ENCODE results near the gene HSPH1.

The HSPH1 gene
- total RNA-seq: 111 to 538 (median 379) reads per million in 9 experiments

GRCh38 chr13:31161557-31162150, at the start of gene HSPH1:
TSS of gene HSPH1 (minus strand) at chr13:31161904. CDS start at chr13:31161582, 322 bp downstream.
- H3K4me3 Mint-ChIP-seq: peak within 1 kb of the TSS; percentile 99
- ATAC-seq (replicated peaks) (peak; percentile 73), DNase-seq (peak in 2 of 3 experiments; percentile 98)
- H3K9me3 Mint-ChIP-seq: no peaks in the 10 kb centered on the region
- H3K27me3 Mint-ChIP-seq: no peaks in the 10 kb centered on the region
- peaks cover 37 to 43% of the 10 kb centered on the region in 2 donors for H3K4me1 Mint-ChIP-seq (ENCODE audit: low read depth in 2 of 2)
- H3K36me3 Mint-ChIP-seq (ENCODE audit: insufficient read depth): peaks cover 55% of the 10 kb centered on the region
- peak within 1 kb of the TSS; percentile 99 to 100 for H3K27ac Mint-ChIP-seq

GRCh38 chr13:31209841-31210210, 48.1 kb upstream of the HSPH1 start:
- peak overlapping the region; percentile 28 to 84 for H3K27ac Mint-ChIP-seq
- peaks cover 6 to 23% of the 10 kb centered on the region in 2 donors for H3K4me1 Mint-ChIP-seq (ENCODE audit: low read depth in 2 of 2)

GRCh38 chr13:31209172-31209840, 47.6 kb upstream of the HSPH1 start:
- Mint-ChIP-seq H3K4me3 (peak overlapping the region in 1 of 2 donors; percentile 66), H3K27me3 (no peaks in the 10 kb centered on the region), H3K27ac (peak overlapping the region in 1 of 2 donors; percentile 84), H3K9me3 (no peaks in the 10 kb centered on the region), H3K4me1 (ENCODE audit: low read depth in 2 of 2) (peaks cover 11 to 27% of the 10 kb centered on the region in 2 donors), H3K36me3 (ENCODE audit: insufficient read depth) (peaks cover 6% of the 10 kb centered on the region)
- peak in 2 of 3 experiments; percentile 7 to 8 for DNase-seq
- peak; percentile 86 for ATAC-seq (replicated peaks)

More at GRCh38 chr13:31209841-31210210, 48.1 kb upstream of the HSPH1 start:
- peaks cover 6% of the 10 kb centered on the region for H3K36me3 Mint-ChIP-seq (ENCODE audit: insufficient read depth)
- no peaks in the 10 kb centered on the region for H3K9me3 Mint-ChIP-seq
- H3K4me3 Mint-ChIP-seq: peak overlapping the region in 1 of 2 donors; percentile 66
- DNase-seq: no peak
- no peak for ATAC-seq (replicated peaks)
- no peaks in the 10 kb centered on the region for H3K27me3 Mint-ChIP-seq

- Mint-ChIP-seq H3K27me3 (no peaks in the 10 kb centered on the region), H3K36me3 (ENCODE audit: insufficient read depth) (peaks cover 6% of the 10 kb centered on the region), H3K9me3 (no peaks in the 10 kb centered on the region), H3K4me1 (ENCODE audit: low read depth in 2 of 2) (peaks cover 14 to 30% of the 10 kb centered on the region in 2 donors), H3K4me3 (peak overlapping the region in 1 of 2 donors; percentile 66), H3K27ac (peak overlapping the region in 1 of 2 donors; percentile 84)
- ATAC-seq (replicated peaks) (no peak), DNase-seq (no peak)
Measured at GRCh38 chr13:31208559-31209122, 46.9 kb upstream of the HSPH1 start.

- H3K27ac Mint-ChIP-seq: no peak overlapping the region
- peaks cover 14 to 30% of the 10 kb centered on the region in 2 donors for H3K4me1 Mint-ChIP-seq (ENCODE audit: low read depth in 2 of 2)
- H3K9me3 Mint-ChIP-seq: no peaks in the 10 kb centered on the region
- H3K36me3 Mint-ChIP-seq (ENCODE audit: insufficient read depth): peaks cover 6% of the 10 kb centered on the region
- H3K4me3 Mint-ChIP-seq: no peak overlapping the region
- H3K27me3 Mint-ChIP-seq: no peaks in the 10 kb centered on the region
- DNase-seq (no peak), ATAC-seq (replicated peaks) (no peak)
Measured at GRCh38 chr13:31207661-31208552, 46.2 kb upstream of the HSPH1 start.

GRCh38 chr13:31204592-31204991, 42.9 kb upstream of the HSPH1 start:
- peak overlapping the region in 1 of 2 donors; percentile 38 for H3K27ac Mint-ChIP-seq
- H3K9me3 Mint-ChIP-seq: no peaks in the 10 kb centered on the region
- peaks cover 20 to 28% of the 10 kb centered on the region in 2 donors for H3K4me1 Mint-ChIP-seq (ENCODE audit: low read depth in 2 of 2)
- DNase-seq (no peak), ATAC-seq (replicated peaks) (no peak)
- H3K4me3 Mint-ChIP-seq: no peak overlapping the region
- peaks cover 9% of the 10 kb centered on the region for H3K36me3 Mint-ChIP-seq (ENCODE audit: insufficient read depth)
- H3K27me3 Mint-ChIP-seq: no peaks in the 10 kb centered on the region

- Mint-ChIP-seq H3K27me3 (no peaks in the 10 kb centered on the region), H3K4me3 (peak overlapping the region; percentile 79 to 82), H3K27ac (peak overlapping the region; percentile 59 to 91), H3K36me3 (ENCODE audit: insufficient read depth) (peaks cover 12% of the 10 kb centered on the region), H3K4me1 (ENCODE audit: low read depth in 2 of 2) (peaks cover 19 to 23% of the 10 kb centered on the region in 2 donors), H3K9me3 (no peaks in the 10 kb centered on the region)
- no peak for DNase-seq
- ATAC-seq (replicated peaks): no peak
Measured at GRCh38 chr13:31201341-31202031, 39.8 kb upstream of the HSPH1 start.

GRCh38 chr13:31200637-31200971, 38.9 kb upstream of the HSPH1 start:
- Mint-ChIP-seq H3K27me3 (no peaks in the 10 kb centered on the region), H3K4me1 (ENCODE audit: low read depth in 2 of 2) (peaks cover 19 to 23% of the 10 kb centered on the region in 2 donors), H3K27ac (peak overlapping the region; percentile 59 to 91), H3K9me3 (no peaks in the 10 kb centered on the region), H3K4me3 (peak overlapping the region; percentile 79 to 82), H3K36me3 (ENCODE audit: insufficient read depth) (peaks cover 9% of the 10 kb centered on the region)
- ATAC-seq (replicated peaks) (peak; percentile 25), DNase-seq (peak in 1 of 3 experiments; percentile 40)

GRCh38 chr13:31199849-31200636, 38.3 kb upstream of the HSPH1 start, which contains the start of gene B3GLCT:
TSS of gene B3GLCT (plus strand) at chr13:31199975. CDS start at chr13:31200085, 110 bp downstream.
- peaks cover 12% of the 10 kb centered on the region for H3K36me3 Mint-ChIP-seq (ENCODE audit: insufficient read depth)
- no peaks in the 10 kb centered on the region for H3K9me3 Mint-ChIP-seq
- peaks cover 19 to 23% of the 10 kb centered on the region in 2 donors for H3K4me1 Mint-ChIP-seq (ENCODE audit: low read depth in 2 of 2)
- H3K27me3 Mint-ChIP-seq: no peaks in the 10 kb centered on the region
- peak within 1 kb of the TSS; percentile 89 to 91 for H3K27ac Mint-ChIP-seq
- H3K4me3 Mint-ChIP-seq: peak within 1 kb of the TSS; percentile 79 to 82
- DNase-seq (peak; percentile 72 to 83 (median 81)), ATAC-seq (replicated peaks) (peak; percentile 73)

- Mint-ChIP-seq H3K9me3 (no peaks in the 10 kb centered on the region), H3K4me1 (ENCODE audit: low read depth in 2 of 2) (peaks cover 15 to 17% of the 10 kb centered on the region in 2 donors), H3K36me3 (ENCODE audit: insufficient read depth) (peaks cover 12% of the 10 kb centered on the region), H3K27me3 (no peaks in the 10 kb centered on the region), H3K27ac (peak overlapping the region; percentile 89 to 91), H3K4me3 (peak overlapping the region; percentile 79 to 81)
- DNase-seq: no peak
- ATAC-seq (replicated peaks): peak; percentile 23
Measured at GRCh38 chr13:31199527-31199848, 37.8 kb upstream of the HSPH1 start.

- Mint-ChIP-seq H3K9me3 (no peaks in the 10 kb centered on the region), H3K4me3 (peak overlapping the region in 1 of 2 donors; percentile 79), H3K27me3 (no peaks in the 10 kb centered on the region), H3K27ac (no peak overlapping the region), H3K4me1 (ENCODE audit: low read depth in 2 of 2) (peaks cover 11 to 13% of the 10 kb centered on the region in 2 donors), H3K36me3 (ENCODE audit: insufficient read depth) (peaks cover 12% of the 10 kb centered on the region)
- DNase-seq (no peak), ATAC-seq (replicated peaks) (no peak)
Measured at GRCh38 chr13:31198519-31198918, 36.8 kb upstream of the HSPH1 start.

- Mint-ChIP-seq H3K9me3 (no peaks in the 10 kb centered on the region), H3K27ac (no peak overlapping the region), H3K27me3 (peaks cover 0 to 4% of the 10 kb centered on the region in 2 donors), H3K4me1 (ENCODE audit: low read depth in 2 of 2) (peaks cover 11 to 13% of the 10 kb centered on the region in 2 donors), H3K36me3 (ENCODE audit: insufficient read depth) (peaks cover 12% of the 10 kb centered on the region), H3K4me3 (no peak overlapping the region)
- ATAC-seq (replicated peaks) (no peak), DNase-seq (no peak)
Measured at GRCh38 chr13:31196992-31197391, 35.3 kb upstream of the HSPH1 start.
